Measurements from ENCODE around the gene SORCS3.

Gene SORCS3

GRCh38 chr10:104924101-104924795 lies 283.2 kb downstream of the SORCS3 start:
- no peak for DNase-seq

- DNase-seq: peak; percentile 61
These were observed 284.3 kb downstream of the SORCS3 start for GRCh38 chr10:104925232-104925851.

GRCh38 chr10:104928734-104929133 lies 287.6 kb downstream of the SORCS3 start:
- no peak for DNase-seq

- no peak for DNase-seq
These were observed 290.6 kb downstream of the SORCS3 start for GRCh38 chr10:104931612-104932134.

- no peak for DNase-seq
These were observed 294.6 kb downstream of the SORCS3 start for GRCh38 chr10:104935656-104936055.

- DNase-seq: no peak
These were observed 296.5 kb downstream of the SORCS3 start for GRCh38 chr10:104937567-104937966.

- DNase-seq: no peak
These were observed 296.9 kb downstream of the SORCS3 start for GRCh38 chr10:104938031-104938430.

GRCh38 chr10:104941662-104942061 lies 300.6 kb downstream of the SORCS3 start:
- DNase-seq: no peak

- DNase-seq: no peak
These were observed 306.2 kb downstream of the SORCS3 start for GRCh38 chr10:104947314-104947713.

GRCh38 chr10:104957178-104957841 lies 316.2 kb downstream of the SORCS3 start:
- DNase-seq: no peak

GRCh38 chr10:104966563-104967297 lies 325.6 kb downstream of the SORCS3 start:
- DNase-seq: no peak

- DNase-seq: no peak
These were observed 339.3 kb downstream of the SORCS3 start for GRCh38 chr10:104980368-104980767.

- DNase-seq: no peak
These were observed 340.9 kb downstream of the SORCS3 start for GRCh38 chr10:104981995-104982394.

- no peak for DNase-seq
These were observed 347.6 kb downstream of the SORCS3 start for GRCh38 chr10:104988686-104989085.

- DNase-seq: no peak
These were observed 348.8 kb downstream of the SORCS3 start for GRCh38 chr10:104989880-104990279.

- DNase-seq: no peak
These were observed 352.0 kb downstream of the SORCS3 start for GRCh38 chr10:104993085-104993484.

GRCh38 chr10:105001269-105001668 lies 360.2 kb downstream of the SORCS3 start:
- no peak for DNase-seq

GRCh38 chr10:105010411-105011121 lies 369.5 kb downstream of the SORCS3 start:
- no peak for DNase-seq

- no peak for DNase-seq
These were observed 376.0 kb downstream of the SORCS3 start for GRCh38 chr10:105017116-105017515.

- no peak for DNase-seq
These were observed 376.6 kb downstream of the SORCS3 start for GRCh38 chr10:105017691-105018090.

- DNase-seq: no peak
These were observed 382.4 kb downstream of the SORCS3 start for GRCh38 chr10:105023211-105024111.
